ENCODE results near the gene SPATA31C2. TPM values are rescaled to one million over a fixed set of nuclear protein-coding genes. Genes with fewer than 3 reads are reported as not detected.

The SPATA31C2 gene
- total RNA-seq, 2 experiments from 2014 or later = not detected

DNA sequence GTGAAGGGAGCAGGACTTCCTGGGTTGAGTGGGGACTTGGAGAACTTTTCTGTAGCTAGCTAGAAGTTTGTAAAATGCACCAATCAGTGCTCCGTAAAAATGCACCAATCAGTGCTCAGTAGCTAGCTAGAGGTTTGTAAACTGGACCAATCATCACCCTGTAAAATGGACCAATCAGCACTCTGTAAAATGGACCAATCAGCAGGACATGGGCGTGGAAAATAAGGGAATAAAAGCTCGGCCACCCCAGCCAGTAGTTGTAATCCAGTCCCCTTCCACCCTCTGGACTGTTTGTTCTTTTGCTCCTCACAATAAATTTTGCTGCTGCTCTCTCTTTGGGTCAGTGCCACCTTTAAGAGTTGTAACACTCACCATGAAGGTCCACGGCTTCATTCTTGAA lies 29.5 kb downstream of the SPATA31C2 start:
- intact Hi-C loops (cut with micrococcal nuclease; ENCODE audit: unreplicated experiment) = no loop called here
- POLR2A ChIA-PET = interaction anchor here (0.6 kb wide), 1 partner anchor 17 kb away, joined by 5 read pairs; no protein-coding TSS in a partner anchor

DNA sequence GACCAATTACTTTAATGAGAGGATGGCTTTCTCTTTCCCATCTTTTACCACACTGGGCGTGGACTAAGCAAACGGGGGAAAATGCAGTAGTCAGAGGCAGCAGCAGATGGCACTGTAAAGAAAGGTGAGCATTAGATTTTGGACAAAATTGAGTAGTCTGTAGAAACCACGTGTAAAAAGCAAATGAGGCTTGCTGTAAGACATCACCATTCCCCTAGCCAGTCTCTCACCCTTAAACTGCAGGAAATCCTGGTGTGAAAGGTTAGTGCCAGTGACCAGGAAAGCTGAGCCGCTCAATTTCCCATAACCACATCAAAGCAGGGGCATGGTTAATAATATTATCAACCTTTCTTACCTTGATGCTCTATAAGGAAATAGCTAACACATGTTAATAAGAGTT lies 31.8 kb downstream of the SPATA31C2 start:
- TF ChIP-seq EZH2phosphoT487 (IDR thresholded peaks at IDR 0.05; ENCODE audit: borderline replicate concordance, low read depth, low read length) (no peak), CTCF (conservative IDR thresholded peaks at IDR 0.05; ENCODE audit: low read length) (peak; percentile 47)
- H4K20me1 ChIP-seq (ENCODE audit: insufficient read depth, low read length) = no peaks in the 10 kb centered on the region
- no peaks in the 10 kb centered on the region for H3K9me2 ChIP-seq (ENCODE audit: insufficient read depth, low read length)
- H2AFZ ChIP-seq (ENCODE audit: low read length) = no peak overlapping the region
- no peaks in the 10 kb centered on the region for H3K36me3 ChIP-seq (ENCODE audit: insufficient read depth, low read length)
- no peak overlapping the region for H3K4me3 ChIP-seq (ENCODE audit: low read depth, low read length, poor library complexity, severe bottlenecking)
- H3K9me3 ChIP-seq (ENCODE audit: low read length) = peaks cover 8% of the 10 kb centered on the region; the same call in 1 of the 2 replicates
- intact Hi-C loops (cut with micrococcal nuclease; ENCODE audit: unreplicated experiment) = no loop called here
- no peaks in the 10 kb centered on the region for H3K79me2 ChIP-seq (ENCODE audit: insufficient read depth, low read depth, low read length)
- H3K4me2 ChIP-seq (ENCODE audit: low read length) = no peak overlapping the region
- H3K4me1 ChIP-seq (ENCODE audit: insufficient read depth, low read length, poor library complexity, severe bottlenecking) = no peaks in the 10 kb centered on the region
- no TSS peak for BruUV-seq (replicated peaks)
- CTCF ChIA-PET (ENCODE audit: unreplicated experiment) = no interaction called here
- POLR2A ChIA-PET = no interaction called here
- H3K27ac ChIP-seq (ENCODE audit: low read depth, low read length, poor library complexity, severe bottlenecking) = no peak overlapping the region
- DNase-seq (ENCODE audit: low spot score) = no peak

More for the DNA sequence above, 29.5 kb downstream of the SPATA31C2 start:
- Histone ChIP-seq H3K79me2 (ENCODE audit: insufficient read depth, low read depth, low read length) (no peaks in the 10 kb centered on the region), H3K4me3 (ENCODE audit: low read depth, low read length, poor library complexity, severe bottlenecking) (no peak overlapping the region), H3K9me2 (ENCODE audit: insufficient read depth, low read length) (no peaks in the 10 kb centered on the region), H3K27ac (ENCODE audit: low read depth, low read length, poor library complexity, severe bottlenecking) (no peak overlapping the region), H3K4me2 (ENCODE audit: low read length) (no peak overlapping the region), H2AFZ (ENCODE audit: low read length) (no peak overlapping the region), H3K4me1 (ENCODE audit: insufficient read depth, low read length, poor library complexity, severe bottlenecking) (no peaks in the 10 kb centered on the region), H3K9me3 (ENCODE audit: low read length) (peaks cover 8% of the 10 kb centered on the region; the same call in 1 of the 2 replicates), H3K36me3 (ENCODE audit: insufficient read depth, low read length) (no peaks in the 10 kb centered on the region), H4K20me1 (ENCODE audit: insufficient read depth, low read length) (no peaks in the 10 kb centered on the region)
- BruUV-seq (replicated peaks) = no TSS peak
- DNase-seq (ENCODE audit: low spot score) = no peak
- no peak for TF ChIP-seq EZH2phosphoT487 (IDR thresholded peaks at IDR 0.05; ENCODE audit: borderline replicate concordance, low read depth, low read length)
- TF ChIP-seq CTCF (conservative IDR thresholded peaks at IDR 0.05; ENCODE audit: low read length) = no peak
- CTCF ChIA-PET (ENCODE audit: unreplicated experiment) = no interaction called here

DNA sequence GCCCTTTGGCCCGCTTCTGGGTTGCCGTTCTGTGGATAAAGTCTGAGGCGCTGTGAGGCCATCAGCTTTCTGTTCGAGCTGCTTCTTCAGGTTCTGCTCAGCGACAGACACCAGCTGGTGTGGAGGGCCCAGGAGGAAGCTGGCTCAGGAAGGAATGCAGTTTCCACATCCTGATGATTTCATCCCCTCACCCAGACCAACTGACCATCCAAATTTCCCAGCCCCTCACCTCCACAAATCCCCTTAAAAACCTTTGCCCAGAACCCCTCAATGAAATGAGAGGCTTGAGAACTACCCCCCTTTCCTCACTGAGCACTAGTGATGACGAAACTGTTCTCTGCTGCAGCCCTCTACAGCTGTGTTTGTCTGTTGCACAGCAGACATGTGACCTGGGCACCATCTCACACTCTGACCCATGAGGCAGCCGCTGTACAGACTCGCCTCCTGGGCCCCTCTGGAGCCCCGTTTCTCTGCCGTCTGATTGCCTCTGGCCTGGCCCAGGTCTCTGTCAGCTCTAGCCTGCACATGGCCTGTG lies 45.4 kb downstream of the SPATA31C2 start:
- H3K9me3 ChIP-seq (ENCODE audit: low read length) = no peaks in the 10 kb centered on the region
- no peak overlapping the region for H3K4me3 ChIP-seq (ENCODE audit: low read depth, low read length, poor library complexity, severe bottlenecking)
- BruUV-seq (replicated peaks) = no TSS peak
- no peak overlapping the region for H3K4me2 ChIP-seq (ENCODE audit: low read length)
- H3K79me2 ChIP-seq (ENCODE audit: insufficient read depth, low read depth, low read length) = no peaks in the 10 kb centered on the region
- no peaks in the 10 kb centered on the region for H3K36me3 ChIP-seq (ENCODE audit: insufficient read depth, low read length)
- H3K4me1 ChIP-seq (ENCODE audit: insufficient read depth, low read length, poor library complexity, severe bottlenecking) = no peaks in the 10 kb centered on the region
- H2AFZ ChIP-seq (ENCODE audit: low read length) = no peak overlapping the region
- H4K20me1 ChIP-seq (ENCODE audit: insufficient read depth, low read length) = no peaks in the 10 kb centered on the region
- no peak for DNase-seq (ENCODE audit: low spot score)
- CTCF ChIA-PET (ENCODE audit: unreplicated experiment) = no interaction called here
- H3K9me2 ChIP-seq (ENCODE audit: insufficient read depth, low read length) = no peaks in the 10 kb centered on the region
- TF ChIP-seq EZH2phosphoT487 (IDR thresholded peaks at IDR 0.05; ENCODE audit: borderline replicate concordance, low read depth, low read length) (no peak), CTCF (conservative IDR thresholded peaks at IDR 0.05; ENCODE audit: low read length) (no peak)
- H3K27ac ChIP-seq (ENCODE audit: low read depth, low read length, poor library complexity, severe bottlenecking) = no peak overlapping the region
- POLR2A ChIA-PET = interaction anchor here (0.6 kb wide), 1 partner anchor 301 kb away, joined by 3 read pairs; no protein-coding TSS in a partner anchor
- intact Hi-C loops (cut with micrococcal nuclease; ENCODE audit: unreplicated experiment) = no loop called here
